Fibroblast of the aortic adventitia (primary cell): ENCODE data around the gene LAMA3. TPM values are rescaled to one million over a fixed set of nuclear protein-coding genes. Genes with fewer than 3 reads are reported as not detected.

ENCODE experiments used
- DNase-seq: peaks from one replicate; pipeline ENCODE4 v3.0.0-alpha.2; 2010; ENCODE audit warnings: low read depth
- H3K4me3 ChIP-seq: 2 replicates; pipeline ENCODE4 v1.5.1; 2011; ENCODE audit warnings: low read depth, mild to moderate bottlenecking, control low read depth, low read length, moderate library complexity
- CTCF ChIP-seq: IDR thresholded peaks from 2 replicates; pipeline ENCODE4 v1.5.1; 2011; ENCODE audit warnings: mild to moderate bottlenecking, low read length, control low read depth, inconsistent platforms; ENCODE audit not compliant: insufficient read depth
- total RNA-seq: library from RNA; depleted of rRNA; stranded (reverse); fragments of >200 nt; gene quantifications from 2 replicates; pipeline ENCODE4 v1.2.3, GENCODE V29; 2012; ENCODE audit warnings: low replicate concordance

LAMA3 gene
- total RNA-seq, 1 donor: 15.7 TPM

- H3K4me3 ChIP-seq: no peak overlapping the region
- no peak for TF ChIP-seq CTCF
- no peak for DNase-seq
Observed at GRCh38 chr18:23645568-23646175, 43.6 kb upstream of the LAMA3 start.

GRCh38 chr18:23646282-23646681 is 43.0 kb upstream of the LAMA3 start:
- DNase-seq: no peak
- H3K4me3 ChIP-seq: no peak overlapping the region
- TF ChIP-seq CTCF: no peak

- no peak overlapping the region for H3K4me3 ChIP-seq
- DNase-seq: no peak
- no peak for TF ChIP-seq CTCF
Observed at GRCh38 chr18:23648456-23648855, 40.8 kb upstream of the LAMA3 start.

- H3K4me3 ChIP-seq: no peak overlapping the region
- no peak for TF ChIP-seq CTCF
- DNase-seq: no peak
Observed at GRCh38 chr18:23648940-23649607, 40.2 kb upstream of the LAMA3 start.

- no peak overlapping the region for H3K4me3 ChIP-seq
- peak; percentile 91 for DNase-seq
- TF ChIP-seq CTCF: no peak
Observed at GRCh38 chr18:23650968-23651927, 38.0 kb upstream of the LAMA3 start.

- H3K4me3 ChIP-seq: no peak overlapping the region
- no peak for TF ChIP-seq CTCF
- DNase-seq: no peak
Observed at GRCh38 chr18:23652232-23652631, 37.0 kb upstream of the LAMA3 start.
